ENCODE measurements around the gene SLC35A3.
"Not testable (repeated sequence)": the region's sequence is repeated elsewhere in the genome, so short reads cannot be mapped to it uniquely, and the experiment has no call there.

The SLC35A3 gene

DNA sequence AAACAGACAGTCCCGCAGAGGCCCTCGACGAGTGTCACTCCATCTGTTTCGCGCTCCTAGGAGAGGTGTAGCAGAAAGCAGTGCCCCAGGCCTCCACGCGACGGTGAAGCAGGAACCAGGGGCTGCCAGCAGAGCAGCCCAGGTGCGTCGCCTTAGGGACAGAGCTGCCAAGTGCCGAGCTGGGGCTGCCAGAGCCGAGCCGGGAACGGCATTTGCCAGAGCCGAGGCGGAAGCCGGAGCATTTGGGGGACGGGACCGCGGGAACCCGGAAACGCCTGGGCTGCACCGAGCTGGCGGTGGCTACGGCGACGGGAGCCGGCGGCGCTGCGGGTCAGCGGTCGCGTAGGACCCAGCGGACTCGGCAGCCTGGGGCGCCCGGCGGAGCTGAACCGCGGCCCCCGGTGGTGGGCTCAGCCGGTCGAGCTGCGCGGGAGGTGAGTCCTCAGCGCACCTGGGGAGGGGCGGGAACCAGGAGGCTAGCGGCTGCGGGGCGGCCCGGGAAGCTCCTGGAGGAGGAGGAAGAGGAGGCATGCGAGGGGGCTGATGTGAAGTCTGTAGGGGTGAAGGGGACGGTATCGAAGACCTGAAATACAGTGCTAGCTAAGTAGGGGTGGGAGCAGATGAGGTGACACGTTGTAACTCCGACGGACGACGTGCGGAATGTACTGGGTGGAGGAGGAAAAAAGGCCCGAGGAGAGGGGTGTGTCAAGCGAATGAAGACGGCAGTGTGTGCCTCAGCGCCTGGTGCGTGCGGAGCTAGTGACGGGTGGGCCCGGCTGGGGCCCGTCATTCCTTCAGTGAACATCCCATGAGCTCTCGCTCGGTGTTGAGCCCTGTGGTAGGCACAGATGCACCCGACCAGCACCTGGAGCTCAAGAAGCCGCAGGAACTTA, at the start of gene SLC35A3:
TSS of gene SLC35A3 (plus strand) at position 268 of the 893 bp plus-strand sequence. CDS start 23,559 bp downstream, outside the sequence.
- peak; percentile 83 for DNase-seq

DNA sequence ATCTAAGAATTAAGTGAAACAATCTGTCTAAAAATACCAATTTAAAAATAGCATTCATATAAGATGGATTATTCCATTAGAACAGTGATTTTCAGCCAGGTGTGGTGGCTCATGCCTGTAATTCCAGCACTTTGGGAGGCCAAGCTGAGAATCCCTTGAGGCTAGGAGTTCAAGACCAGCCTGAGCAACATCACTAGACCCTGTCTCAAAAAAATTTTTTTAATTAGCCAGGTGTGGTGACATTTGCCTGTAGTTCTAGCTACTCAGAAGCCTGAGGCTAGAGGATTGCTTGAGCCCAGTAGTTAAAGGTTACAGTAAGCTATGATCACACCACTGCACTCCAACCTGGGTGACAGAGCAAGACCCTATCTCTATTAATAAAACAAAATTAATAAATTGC, 35.0 kb upstream of the SLC35A3 start:
- DNase-seq: no peak

DNA sequence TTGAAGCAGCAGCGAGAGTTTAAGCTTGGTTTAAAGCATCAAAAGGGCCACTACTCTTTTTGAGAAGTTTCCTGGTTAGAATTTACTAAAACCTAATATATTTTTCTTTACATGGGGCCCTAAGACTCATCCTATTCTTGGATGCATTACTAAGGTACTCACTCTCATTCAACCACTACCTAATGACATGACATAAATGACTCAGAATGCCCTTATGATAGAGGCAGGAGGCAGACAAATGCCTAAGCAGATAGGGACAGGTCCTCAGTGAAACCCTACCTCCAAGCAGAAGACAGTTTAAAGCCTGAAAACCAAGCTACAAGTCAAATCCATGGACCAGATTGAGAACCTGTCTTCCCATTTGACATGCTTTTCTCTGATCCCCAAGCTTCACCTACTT, 34.3 kb upstream of the SLC35A3 start:
- DNase-seq: no peak

DNA sequence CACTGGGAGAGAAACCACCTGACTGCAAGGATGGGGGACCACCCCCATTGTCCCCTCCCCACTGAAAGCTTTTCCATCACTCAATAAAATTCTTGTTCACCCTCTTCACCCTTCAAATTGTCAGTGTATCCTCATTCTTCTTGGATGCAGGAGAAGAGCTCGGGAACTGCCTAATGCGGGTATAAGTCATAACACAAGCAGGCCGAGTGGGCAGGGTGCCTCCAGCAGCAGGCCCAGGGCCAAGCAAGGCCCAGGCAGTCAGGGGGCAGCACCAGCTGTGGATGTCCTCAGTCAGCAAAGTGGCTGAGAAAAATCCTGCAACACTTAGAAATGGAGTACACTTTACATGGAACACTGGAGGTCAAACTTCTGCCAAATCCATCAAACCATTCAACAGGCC, 33.7 kb upstream of the SLC35A3 start:
- DNase-seq: no peak

DNA sequence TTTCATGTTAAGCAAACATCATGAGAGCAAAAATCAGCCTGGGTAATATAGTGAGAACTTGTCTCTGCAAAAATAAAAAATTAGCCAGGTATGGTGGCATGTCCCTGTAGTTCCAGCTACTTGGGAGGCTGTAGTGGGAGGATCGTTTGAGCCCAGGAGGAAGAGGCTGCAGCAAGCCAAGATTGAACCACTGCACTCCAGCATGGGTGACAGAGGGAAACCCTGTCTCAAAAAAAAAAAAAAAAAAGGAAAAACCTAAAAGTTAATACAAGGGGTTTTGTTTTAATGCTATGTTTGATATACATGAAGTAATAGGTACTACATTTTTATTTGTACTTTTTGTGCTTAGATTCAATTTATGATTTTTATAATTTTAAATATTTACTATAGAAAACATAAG, 27.1 kb upstream of the SLC35A3 start:
- no peak for DNase-seq

DNA sequence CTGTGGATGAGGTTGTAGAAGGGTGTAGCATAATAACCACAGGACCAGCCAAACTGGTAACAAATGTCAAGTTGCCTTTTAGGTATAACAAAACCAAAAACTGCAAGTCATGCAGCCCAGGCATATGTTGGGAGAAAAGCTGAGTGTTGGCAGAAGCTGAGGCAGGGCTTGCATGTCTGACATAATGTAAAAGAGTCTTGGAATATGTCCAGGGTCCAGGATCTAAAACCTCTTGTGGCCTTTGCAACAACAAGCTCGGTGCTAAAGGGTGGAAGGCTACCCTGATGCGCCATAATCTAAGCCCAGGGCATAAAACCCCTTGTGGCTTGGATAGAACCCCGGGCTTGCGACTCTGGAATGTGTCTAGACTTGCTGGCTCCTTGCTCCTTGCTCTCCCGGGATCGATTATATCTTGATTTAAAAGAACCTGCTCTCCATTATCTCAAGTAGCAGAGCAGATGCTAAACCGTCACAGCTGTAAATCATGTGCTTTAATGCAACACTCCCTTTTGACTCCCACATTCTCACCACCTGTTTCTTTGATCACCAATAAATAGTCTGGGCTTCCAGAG, 26.5 kb upstream of the SLC35A3 start:
- peak; percentile 21 for DNase-seq

DNA sequence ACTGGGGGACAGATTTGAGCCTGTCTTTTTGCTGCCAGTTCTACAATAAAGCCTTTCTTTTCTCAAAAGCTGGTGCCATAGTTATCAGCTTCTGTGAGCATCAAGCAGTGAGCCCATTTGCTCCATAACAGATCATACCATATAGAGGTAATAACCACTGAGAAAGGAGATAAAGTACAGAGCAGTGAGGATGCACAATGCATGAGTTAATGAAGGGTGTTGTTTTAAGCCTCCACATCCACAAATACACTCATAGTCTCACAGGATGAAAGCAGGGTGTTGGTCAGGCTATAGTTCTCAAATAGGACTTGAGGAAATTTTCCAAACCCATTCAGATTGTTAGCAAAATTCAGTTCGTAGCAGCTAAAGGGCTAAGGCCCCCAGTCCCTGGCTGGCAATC, 25.6 kb upstream of the SLC35A3 start:
- DNase-seq: no peak

DNA sequence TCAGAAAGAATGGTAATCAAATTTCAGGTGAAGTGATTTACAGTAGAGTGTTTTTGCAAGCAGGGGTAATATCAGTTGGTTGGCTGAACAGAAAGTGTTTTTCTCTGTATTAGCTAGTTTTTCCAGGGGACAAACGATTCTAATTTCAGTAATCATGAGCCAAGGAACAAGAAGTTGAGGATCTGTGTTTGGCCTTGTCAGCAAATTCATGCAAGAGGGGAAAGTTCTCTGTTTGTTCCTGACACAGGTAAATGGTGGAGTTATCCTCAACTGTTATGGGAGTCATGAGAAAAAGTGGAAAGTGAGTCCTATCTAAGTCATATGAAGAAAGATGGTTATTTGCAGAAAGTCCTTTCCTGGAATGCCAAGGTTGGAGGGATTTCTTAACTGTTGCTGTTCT, 24.6 kb upstream of the SLC35A3 start:
- no peak for DNase-seq

DNA sequence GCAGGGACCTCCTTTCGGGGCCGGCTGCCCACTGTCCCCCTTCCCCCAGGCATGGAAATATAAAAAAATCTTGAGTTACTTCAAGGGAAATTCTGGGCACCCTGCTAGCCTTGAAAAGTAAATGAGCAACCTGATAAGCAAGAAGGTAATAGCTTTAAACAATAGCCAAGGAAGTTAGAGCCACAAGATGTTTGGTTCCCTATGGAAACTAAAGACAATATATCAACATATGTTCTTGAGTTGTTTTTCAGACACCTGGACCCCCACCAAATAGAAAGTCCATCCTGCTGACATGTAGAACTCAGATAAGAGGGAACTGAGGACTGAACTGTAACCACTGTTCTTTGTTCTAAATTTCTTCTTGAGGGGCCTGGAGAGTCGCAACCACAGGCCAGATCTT, 19.3 kb upstream of the SLC35A3 start:
- no peak for DNase-seq

DNA sequence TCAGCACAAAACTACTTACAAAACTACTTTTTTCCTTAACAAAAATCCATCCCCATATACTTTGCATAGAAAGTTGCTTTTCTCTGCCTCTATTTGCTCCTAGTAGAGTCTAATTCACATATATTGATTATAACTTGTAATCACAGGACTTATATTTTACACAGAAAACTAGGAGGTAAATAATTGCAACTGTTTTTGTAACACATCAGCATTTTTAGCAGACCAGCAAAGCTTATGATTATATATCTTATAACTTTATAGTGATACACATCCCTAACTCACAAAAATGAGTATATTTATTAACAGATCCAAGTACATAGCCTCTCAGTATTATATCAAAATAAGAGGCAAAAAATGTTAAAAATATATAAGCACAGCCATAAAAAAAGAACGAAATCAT, 17.3 kb upstream of the SLC35A3 start:
- no peak for DNase-seq

DNA sequence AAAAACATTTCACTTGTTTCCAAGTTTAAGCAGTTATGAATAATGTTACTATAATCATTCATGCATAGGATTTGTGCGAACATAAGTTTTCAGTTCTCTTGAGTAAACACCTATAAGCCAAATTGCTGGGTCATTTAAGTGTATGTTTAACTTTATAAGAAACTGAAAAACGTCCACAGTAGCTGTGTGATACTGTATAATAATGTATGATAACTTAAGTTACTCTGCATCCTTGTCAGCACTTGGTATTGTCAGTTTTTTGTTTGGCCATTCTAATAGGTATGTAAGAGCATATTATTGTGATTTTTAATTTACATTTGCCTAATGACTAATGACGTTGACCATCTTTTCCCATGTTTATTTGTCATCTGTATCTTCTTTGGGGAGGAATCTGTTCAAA, 14.4 kb upstream of the SLC35A3 start:
- DNase-seq: no peak

DNA sequence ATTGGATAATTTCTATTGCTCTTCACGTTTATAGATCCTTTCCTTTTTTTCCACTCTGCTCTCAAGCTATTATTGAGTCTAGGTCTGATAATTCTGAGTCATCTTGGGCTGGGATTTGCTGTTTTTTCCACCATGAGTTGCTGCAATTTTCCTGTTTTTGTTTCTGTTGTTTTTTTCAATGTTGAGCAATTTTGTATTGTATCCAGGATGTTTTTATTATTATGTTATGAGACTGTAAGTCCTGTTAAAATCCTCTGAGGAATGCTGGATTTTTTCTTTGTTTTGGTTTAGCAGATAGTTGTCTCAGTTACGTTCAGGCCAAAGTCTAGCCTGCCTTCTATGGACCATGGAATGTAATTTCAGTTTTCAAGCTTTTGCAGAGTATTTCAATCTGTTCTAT, 13.0 kb upstream of the SLC35A3 start:
- DNase-seq: no peak

DNA sequence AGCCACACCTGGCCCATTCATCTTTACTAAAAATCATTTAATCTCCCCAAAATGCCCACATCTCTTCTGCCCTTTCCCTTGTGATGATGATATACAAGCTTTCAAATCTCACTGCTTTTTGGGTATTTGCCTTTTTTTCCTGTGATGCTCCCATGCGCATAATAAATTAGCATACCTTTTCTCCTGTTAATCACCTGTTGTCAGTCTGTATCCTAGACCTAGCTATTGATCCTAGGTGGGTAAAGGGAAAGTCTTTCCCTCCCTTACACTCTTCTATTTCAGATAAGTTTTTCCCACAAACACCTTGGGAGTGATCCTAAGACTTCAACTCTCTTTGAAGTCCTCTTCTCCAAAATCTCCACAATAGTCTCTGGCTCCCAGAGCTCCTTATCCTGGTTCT, 12.0 kb upstream of the SLC35A3 start:
- no peak for DNase-seq

DNA sequence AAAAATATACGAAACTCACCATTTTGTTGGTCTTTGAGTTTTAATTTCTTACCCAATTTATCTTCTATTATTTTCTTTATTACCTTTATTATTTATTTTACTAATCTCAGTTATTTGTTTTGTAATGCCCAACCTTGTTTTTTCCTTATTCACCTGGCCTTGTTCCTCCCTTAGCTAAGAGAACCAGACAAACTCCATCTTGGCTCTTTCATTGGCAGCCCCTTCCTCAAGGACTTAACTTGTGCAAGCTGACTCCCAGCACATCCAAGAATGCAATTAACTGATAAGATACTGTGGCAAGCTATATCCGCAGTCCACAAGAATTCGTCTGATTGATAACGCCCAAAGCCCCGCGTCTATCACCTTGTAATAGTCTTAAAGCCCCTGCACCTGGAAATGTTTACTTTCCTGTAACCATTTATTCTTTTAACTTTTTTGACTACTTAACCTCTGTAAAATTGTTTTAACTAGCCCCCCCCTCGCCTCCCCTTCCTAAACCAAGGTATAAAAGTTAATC, 10.5 kb upstream of the SLC35A3 start:
- DNase-seq: not testable (repeated sequence)

DNA sequence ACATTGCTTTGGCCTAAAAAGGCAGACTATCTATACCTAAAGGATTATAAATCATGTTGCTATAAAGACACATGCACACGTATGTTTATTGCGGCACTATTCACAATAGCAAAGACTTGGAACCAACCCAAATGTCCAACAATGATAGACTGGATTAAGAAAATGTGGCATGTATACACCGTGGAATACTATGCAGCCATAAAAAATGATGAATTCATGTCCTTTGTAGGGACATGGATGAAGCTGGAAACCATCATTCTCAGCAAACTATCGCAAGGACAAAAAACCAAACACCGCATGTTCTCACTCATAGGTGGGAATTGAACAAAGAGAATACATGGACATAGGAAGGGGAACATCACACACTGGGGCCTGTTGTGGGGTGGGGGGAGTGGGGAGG, 9.5 kb upstream of the SLC35A3 start:
- not testable (repeated sequence) for DNase-seq

DNA sequence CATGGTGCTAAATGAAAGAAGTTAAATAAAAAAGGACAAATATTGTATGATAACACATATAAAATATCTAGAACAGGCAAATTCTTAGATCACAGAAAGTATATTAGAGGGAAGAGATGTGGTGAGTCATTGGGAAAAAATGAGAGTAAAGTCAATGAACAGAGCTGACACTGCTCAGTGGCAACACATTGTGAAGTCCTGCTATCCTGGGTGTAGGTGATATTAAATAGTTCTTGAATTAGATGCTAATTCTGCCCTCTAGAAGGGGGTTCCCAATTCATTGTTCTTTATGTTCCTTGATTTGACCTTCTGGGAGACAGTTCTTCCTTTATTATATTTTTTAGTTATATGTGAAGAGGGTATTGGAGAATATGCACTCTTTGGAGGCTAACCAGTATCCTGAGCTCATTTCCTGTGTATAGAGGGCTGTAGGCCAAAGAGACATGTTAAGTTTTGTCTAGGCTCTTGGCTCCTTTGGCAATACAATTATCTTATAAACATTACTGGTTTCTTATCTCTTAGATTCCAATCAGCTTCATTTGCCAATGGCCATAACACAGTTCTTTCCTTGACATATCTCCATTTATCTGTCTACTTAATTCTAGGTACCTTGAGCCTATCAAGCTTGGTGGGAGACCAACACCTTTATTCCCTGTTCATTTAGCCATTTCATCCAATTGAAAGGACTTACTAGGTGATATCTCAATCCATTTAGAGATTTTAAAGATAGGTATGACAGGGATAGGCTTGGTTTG, 6.6 kb upstream of the SLC35A3 start:
- no peak for DNase-seq

DNA sequence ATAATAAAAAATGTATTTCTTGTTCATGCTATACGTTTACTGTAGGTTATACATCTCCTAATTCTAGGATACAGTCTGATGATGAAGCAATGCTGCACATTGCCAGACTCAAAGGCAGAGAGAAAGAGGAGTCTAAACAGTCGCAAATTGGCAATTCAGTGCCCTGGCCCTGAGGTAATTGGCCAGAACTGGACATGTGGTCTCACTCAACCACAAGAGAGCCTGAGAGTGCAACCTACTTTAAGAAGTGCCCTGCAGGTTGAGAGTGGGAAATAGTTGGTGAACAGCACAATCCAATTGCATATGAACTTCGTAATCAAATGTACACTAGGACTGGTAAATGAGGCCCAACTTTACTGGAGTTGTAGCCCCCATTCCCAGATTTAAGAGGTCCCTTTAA, 5.0 kb upstream of the SLC35A3 start:
- DNase-seq: no peak

DNA sequence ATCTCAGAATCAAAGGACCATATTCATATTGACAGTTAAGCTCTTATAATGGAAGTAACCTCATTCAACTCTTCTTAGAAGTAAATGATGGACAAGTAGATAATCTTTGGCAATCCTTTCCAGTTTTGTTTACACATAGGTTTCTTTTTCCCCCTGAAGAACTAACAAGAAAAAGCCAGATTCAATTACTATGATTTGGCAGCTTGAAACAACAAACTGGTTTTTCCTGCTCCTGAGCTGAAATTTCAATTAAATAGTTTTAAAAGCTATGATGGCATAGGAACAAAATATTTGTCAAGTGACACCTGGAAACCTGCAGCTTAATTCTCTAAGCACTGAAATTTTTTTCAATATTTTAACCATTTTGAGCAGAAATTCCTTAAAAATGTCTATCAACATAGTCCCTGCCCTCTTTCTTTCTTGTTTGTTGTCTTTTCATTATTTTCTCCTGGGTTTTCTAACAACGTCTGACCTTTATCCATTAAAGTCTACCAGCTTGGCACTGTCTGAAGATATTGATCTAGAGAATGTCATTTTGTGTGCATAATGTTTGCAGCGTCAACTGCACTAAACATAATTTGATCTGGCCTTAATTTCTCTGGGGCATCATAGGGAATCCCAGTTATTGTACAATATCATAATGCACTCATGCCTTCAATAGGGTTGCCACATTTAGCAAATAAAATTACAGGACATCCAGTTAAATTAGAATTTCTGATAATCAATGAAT, 4.0 kb upstream of the SLC35A3 start:
- DNase-seq: no peak

DNA sequence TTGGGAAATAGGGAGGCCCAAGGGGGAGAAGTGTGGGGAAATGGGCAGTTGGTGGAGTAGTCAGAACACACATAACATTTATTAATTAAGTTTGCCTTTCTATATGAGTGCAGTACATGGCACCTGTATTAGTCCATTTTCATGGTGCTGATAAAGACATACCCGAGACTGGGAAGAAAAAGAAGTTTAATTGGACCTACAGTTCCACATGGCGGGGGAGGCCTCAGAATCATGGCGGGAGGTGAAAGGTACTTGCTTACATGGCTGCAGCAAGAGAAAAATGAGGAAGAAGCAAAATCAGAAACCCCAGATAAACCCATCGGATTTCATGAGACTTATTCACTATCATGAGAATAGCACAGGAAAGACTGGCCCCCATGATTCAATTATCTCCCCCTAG, 1.6 kb upstream of the SLC35A3 start:
- no peak for DNase-seq

DNA sequence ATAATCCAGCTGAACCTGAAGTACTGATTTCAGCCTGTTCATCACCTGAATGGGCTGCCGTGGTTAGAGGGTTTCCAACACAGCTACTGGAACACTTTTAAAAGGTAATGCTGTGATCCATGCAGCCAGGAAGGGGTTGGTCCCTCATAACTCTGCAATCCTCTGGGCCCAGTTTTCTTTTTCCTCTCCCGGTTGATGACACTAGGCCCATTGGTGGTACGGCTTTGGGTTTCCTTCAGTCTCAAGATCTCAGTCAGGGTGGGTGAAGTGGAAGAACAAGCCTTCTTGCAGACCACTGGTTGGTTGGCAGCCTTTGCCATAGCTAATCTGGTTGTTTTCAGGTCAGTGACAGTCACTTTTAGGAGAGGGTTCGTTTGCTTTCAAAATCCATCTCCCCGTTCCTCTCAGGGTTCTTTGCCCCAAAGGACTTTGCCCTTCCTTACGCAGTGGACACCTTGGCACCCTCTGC, 502 bp upstream of the SLC35A3 start:
- DNase-seq: no peak

DNA sequence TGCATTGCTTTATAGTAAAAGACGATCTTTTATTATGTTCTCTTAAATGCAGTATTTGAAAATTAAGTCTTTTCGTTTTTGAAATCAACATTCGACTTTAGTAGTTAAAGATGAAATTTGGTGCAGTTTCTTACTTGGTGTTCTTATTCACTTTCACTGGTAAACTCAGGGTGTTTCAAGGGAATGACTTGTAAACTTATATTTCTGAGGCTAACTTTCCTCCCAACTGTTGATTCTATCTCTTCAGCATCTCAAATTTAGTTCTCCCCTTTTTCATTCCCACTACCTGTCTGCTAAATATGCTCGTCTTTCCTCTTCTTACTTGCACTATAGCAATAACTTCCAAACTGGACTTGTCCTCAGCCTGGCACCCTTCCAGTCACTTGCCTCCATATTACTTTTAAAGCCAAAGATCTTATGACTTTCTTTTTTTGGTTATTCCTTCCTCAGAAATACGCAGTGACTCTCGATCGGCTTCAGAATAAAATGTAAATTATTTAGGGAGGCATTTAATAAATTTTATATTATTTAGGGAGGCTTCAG, 988 bp downstream of the SLC35A3 start:
- DNase-seq: no peak

DNA sequence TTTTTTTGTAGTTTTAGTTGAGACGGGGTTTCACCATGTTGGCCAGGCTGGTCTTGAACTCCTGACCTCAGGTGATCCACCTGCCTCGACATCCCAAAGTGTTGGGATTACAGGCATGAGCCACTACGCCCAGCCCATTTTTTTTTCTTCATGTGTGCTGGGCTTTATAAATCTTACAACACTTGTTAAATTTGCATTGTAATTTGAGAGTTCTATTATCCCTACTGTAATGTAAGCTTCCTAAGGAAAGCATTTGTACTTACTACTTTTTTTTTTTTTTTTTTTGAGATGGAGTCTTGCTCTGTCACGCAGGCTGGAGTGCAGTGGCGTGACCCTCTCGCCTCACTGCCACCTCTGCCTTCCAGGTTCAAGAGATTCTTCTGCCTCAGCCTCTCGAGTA, 2.3 kb downstream of the SLC35A3 start:
- DNase-seq: not testable (repeated sequence)

Measured in right hindlimb (tissue), 1 donor.